Left lung (tissue), 14 donors: ENCODE results near the gene INCENP. TPM values are rescaled to one million over a fixed set of nuclear protein-coding genes. Genes with fewer than 3 reads are reported as not detected.

Experiments used
- ATAC-seq: fragments of 200-7000 bp; cut with Tn5 transposase; one replicate; pipeline ENCODE4 v1.9.1; 2020; ENCODE audit warnings: moderate library complexity
- DNase-seq, 4 donors: peaks; one replicate each; pipeline ENCODE4 v3.0.0-alpha.2; 2013 to 2020
- H3K27ac ChIP-seq, 2 donors: fragments of 200-600 bp; sonication (generic) in 1 of 2; one replicate each; pipeline versions ENCODE4 v1.5.0 to v1.8.0; 2020 to 2021
- H3K27me3 ChIP-seq, 2 donors: fragments of 200-600 bp; sonication (generic) in 1 of 2; one replicate each; pipeline versions ENCODE4 v1.5.0 to v1.8.0; 2020 to 2021
- H3K36me3 ChIP-seq, 2 donors: fragments of 200-600 bp; sonication (generic) in 1 of 2; one replicate each; pipeline versions ENCODE4 v1.5.0 to v1.8.0; 2020 to 2021
- H3K4me1 ChIP-seq, 2 donors: fragments of 200-600 bp; one replicate each; pipeline ENCODE4 v1.8.0; 2021
- H3K4me3 ChIP-seq, 2 donors: fragments of 200-600 bp; sonication (generic) in 1 of 2; one replicate each; pipeline versions ENCODE4 v1.5.0 to v1.8.0; 2020 to 2021; ENCODE audit warnings: mild to moderate bottlenecking in 1 of 2
- H3K9me3 ChIP-seq, 2 donors: fragments of 200-600 bp; sonication (generic) in 1 of 2; one replicate each; pipeline versions ENCODE4 v1.5.0 to v1.8.0; 2020 to 2021
- intact Hi-C, 2 donors: fragments of 100-400 bp; cut with DNase I; formaldehyde crosslinking; loops; one replicate each; pipeline versions ENCODE4 v1.11.2 to v1.14.2; 2022
- long read RNA-seq, 12 donors: library from polyadenylated mRNA in 2 of 12; unstranded in 2 of 12; transcript quantifications; one replicate each; pipeline ENCODE4 v2.0.0 and lab custom pipeline, GENCODE V29; 2019 to 2026
- polyA plus RNA-seq, 6 donors: library from polyadenylated mRNA; unstranded; fragments of 120-200 nt; gene quantifications; one replicate each; pipeline ENCODE4 v1.2.1, GENCODE V29; 2013; ENCODE audit not compliant: insufficient read length in 6 of 6
- total RNA-seq, 2 donors: library from RNA; stranded (reverse); fragmentation: NEBNext Ultra II Directional; extraction: Animal tissue kit (Norgen Biotek cat#: 25700); gene quantifications; one replicate each; pipeline ENCODE4 v1.2.1, GENCODE V29; 2021
- TF ChIP-seq, protein P1 (sequence below), 2 donors: fragments of 200-600 bp; sonication (generic) in 1 of 2; IDR thresholded peaks; one replicate each; pipeline versions ENCODE4 v1.5.0 to v1.8.0; 2021; ENCODE audit warnings: antibody characterized with exemption in 2 of 2
- donor health status: DM: no; HTN: yes; CAD: no.
- donor health status: DM: no; HTN: no; CAD: no.

Gene INCENP
- total RNA-seq, result 10 to 100 TPM; 17.3 to 21.6 TPM
- polyA plus RNA-seq, result 10 to 100 TPM; 27.4 to 47.4 (median 32.1) TPM
- long read RNA-seq, donor 1, partial matches to known transcripts, result 19 of 20 reads
- long read RNA-seq, donor 1, other reads (novel, unspliced or antisense), result 0 of 20 reads
- long read RNA-seq, donor 2, result 0 reads
- long read RNA-seq, donor 3, partial matches to known transcripts, result 0 of 2 reads
- long read RNA-seq, donor 3, other reads (novel, unspliced or antisense), result 0 of 2 reads
- long read RNA-seq, donor 4, partial matches to known transcripts, result 1 of 2 reads
- long read RNA-seq, donor 4, other reads (novel, unspliced or antisense), result 1 of 2 reads
- long read RNA-seq, donor 5, result 0 reads
- long read RNA-seq, donor 6, partial matches to known transcripts, result 7 of 7 reads
- long read RNA-seq, donor 6, other reads (novel, unspliced or antisense), result 0 of 7 reads
- long read RNA-seq, donor 7, result 0 reads
- long read RNA-seq, donor 8, result 0 reads
- long read RNA-seq, donor 9, result 0 reads
- long read RNA-seq, donor 10, result 0 reads
- long read RNA-seq, donor 11, partial matches to known transcripts, result 0 of 1 reads
- long read RNA-seq, donor 11, other reads (novel, unspliced or antisense), result 0 of 1 reads
- long read RNA-seq, donor 12, result 0 reads

- TF ChIP-seq, protein P1, sequence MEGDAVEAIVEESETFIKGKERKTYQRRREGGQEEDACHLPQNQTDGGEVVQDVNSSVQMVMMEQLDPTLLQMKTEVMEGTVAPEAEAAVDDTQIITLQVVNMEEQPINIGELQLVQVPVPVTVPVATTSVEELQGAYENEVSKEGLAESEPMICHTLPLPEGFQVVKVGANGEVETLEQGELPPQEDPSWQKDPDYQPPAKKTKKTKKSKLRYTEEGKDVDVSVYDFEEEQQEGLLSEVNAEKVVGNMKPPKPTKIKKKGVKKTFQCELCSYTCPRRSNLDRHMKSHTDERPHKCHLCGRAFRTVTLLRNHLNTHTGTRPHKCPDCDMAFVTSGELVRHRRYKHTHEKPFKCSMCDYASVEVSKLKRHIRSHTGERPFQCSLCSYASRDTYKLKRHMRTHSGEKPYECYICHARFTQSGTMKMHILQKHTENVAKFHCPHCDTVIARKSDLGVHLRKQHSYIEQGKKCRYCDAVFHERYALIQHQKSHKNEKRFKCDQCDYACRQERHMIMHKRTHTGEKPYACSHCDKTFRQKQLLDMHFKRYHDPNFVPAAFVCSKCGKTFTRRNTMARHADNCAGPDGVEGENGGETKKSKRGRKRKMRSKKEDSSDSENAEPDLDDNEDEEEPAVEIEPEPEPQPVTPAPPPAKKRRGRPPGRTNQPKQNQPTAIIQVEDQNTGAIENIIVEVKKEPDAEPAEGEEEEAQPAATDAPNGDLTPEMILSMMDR (IDR thresholded peaks at IDR 0.05), result no peak
- peak within 1 kb of the TSS; percentile 92 to 96 for H3K4me3 ChIP-seq
- peaks cover 0 to 7% of the 10 kb centered on the region in 2 donors for H3K36me3 ChIP-seq
- DNase-seq, result peak; percentile 96 to 98 (median 98)
- peak within 1 kb of the TSS in 1 of 2 donors; percentile 66 for H3K27ac ChIP-seq
- no peaks in the 10 kb centered on the region for H3K9me3 ChIP-seq
- no peaks in the 10 kb centered on the region for H3K27me3 ChIP-seq
- peak; percentile 97 for ATAC-seq
- intact Hi-C loops, result no loop called here
- peaks cover 14 to 23% of the 10 kb centered on the region in 2 donors for H3K4me1 ChIP-seq
Measured at GRCh38 chr11:62123669-62124185, at the start of gene INCENP. Gene INCENP, plus strand, starts transcription at chr11:62124011. Its CDS starts 4,151 bp downstream, at chr11:62128162.

GRCh38 chr11:62075438-62075837, 48.4 kb upstream of the INCENP start:
- Histone ChIP-seq H3K27me3 (no peaks in the 10 kb centered on the region), H3K4me3 (no peak overlapping the region), H3K27ac (no peak overlapping the region), H3K4me1 (no peaks in the 10 kb centered on the region), H3K9me3 (no peaks in the 10 kb centered on the region), H3K36me3 (no peaks in the 10 kb centered on the region)
- ATAC-seq (no peak), DNase-seq (no peak)
- intact Hi-C loops, result loop anchor here in 1 of 2 donors (10.0 kb wide), 1 partner anchor 121 kb away; the partner anchor contains the start of gene BEST1
- TF ChIP-seq, protein P1 (IDR thresholded peaks at IDR 0.05), result no peak

GRCh38 chr11:62077132-62077531, 46.7 kb upstream of the INCENP start:
- intact Hi-C loops, result loop anchor here in 1 of 2 donors (10.0 kb wide), 1 partner anchor 122 kb away; the partner anchor contains the start of gene BEST1
- TF ChIP-seq, protein P1 (IDR thresholded peaks at IDR 0.05), result no peak

GRCh38 chr11:62081378-62082291, 42.2 kb upstream of the INCENP start:
- Histone ChIP-seq H3K4me3 (no peak overlapping the region), H3K27ac (no peak overlapping the region), H3K9me3 (no peaks in the 10 kb centered on the region), H3K27me3 (no peaks in the 10 kb centered on the region), H3K36me3 (no peaks in the 10 kb centered on the region), H3K4me1 (peaks cover 0 to 12% of the 10 kb centered on the region in 2 donors)
- peak; percentile 99 for ATAC-seq
- intact Hi-C loops, result loop anchor here in 1 of 2 donors (2.0 kb wide), 1 partner anchor 187 kb away; no protein-coding TSS in a partner anchor
- DNase-seq, result peak; percentile 51 to 93 (median 75)
- TF ChIP-seq, protein P1 (IDR thresholded peaks at IDR 0.05), result peak; percentile 77 to 90

More at GRCh38 chr11:62077132-62077531, 46.7 kb upstream of the INCENP start:
- Histone ChIP-seq H3K27me3 (no peaks in the 10 kb centered on the region), H3K27ac (no peak overlapping the region), H3K4me3 (no peak overlapping the region), H3K36me3 (no peaks in the 10 kb centered on the region), H3K9me3 (no peaks in the 10 kb centered on the region), H3K4me1 (peaks cover 0 to 10% of the 10 kb centered on the region in 2 donors)
- DNase-seq, result no peak
- no peak for ATAC-seq
